Tibial nerve (tissue), 4 donors: Measurements from ENCODE around the gene RAB11FIP3. TPM values are rescaled to one million over a fixed set of nuclear protein-coding genes. Genes with fewer than 3 reads are reported as not detected.

Source experiments
- DNase-seq, 2 donors: peaks; one replicate each; pipeline ENCODE4 v3.0.0-alpha.2; 2019; ENCODE audit warnings: low spot score in 2 of 2
- H3K27ac ChIP-seq, 4 donors: fragments of 200-600 bp; sonication (generic) in 3 of 4; one replicate each; pipeline ENCODE4 v1.5.1; 2017 to 2019; ENCODE audit warnings: mild to moderate bottlenecking in 1 of 4
- H3K27me3 ChIP-seq, 2 donors: fragments of 200-600 bp; sonication (generic) in 1 of 2; one replicate each; pipeline versions ENCODE4 v1.5.1 to v1.6.0; 2017 to 2019
- H3K36me3 ChIP-seq, 3 donors: fragments of 200-600 bp; sonication (generic); one replicate each; pipeline ENCODE4 v1.5.1; 2018 to 2019
- H3K4me1 ChIP-seq, 4 donors: fragments of 200-600 bp; sonication (generic) in 3 of 4; one replicate each; pipeline ENCODE4 v1.5.1; 2017 to 2019
- H3K4me3 ChIP-seq, 4 donors: fragments of 200-600 bp; sonication (generic) in 3 of 4; one replicate each; pipeline ENCODE4 v1.5.1; 2017 to 2019; ENCODE audit warnings: mild to moderate bottlenecking in 1 of 4, moderate library complexity in 1 of 4
- H3K9me3 ChIP-seq, 4 donors: fragments of 200-600 bp; sonication (generic) in 3 of 4; one replicate each; pipeline ENCODE4 v1.5.1; 2017 to 2019
- EP300 ChIP-seq, 2 donors: sonication (generic); formaldehyde crosslinking; IDR thresholded peaks; one replicate each; pipeline ENCODE4 v1.6.1; 2017; ENCODE audit warnings: antibody characterized with exemption in 2 of 2, mild to moderate bottlenecking in 1 of 2
- POLR2A ChIP-seq, 2 donors: fragments of 450-650 bp; IDR thresholded peaks; one replicate each; pipeline ENCODE4 v1.6.1; 2017; ENCODE audit warnings: antibody characterized with exemption in 2 of 2, mild to moderate bottlenecking in 2 of 2, moderate library complexity in 2 of 2
- WGBS, 2 donors: methylation state at CpG; one replicate each; pipeline ENCODE4 v1.1.5; 2018; 5-methylcytosine and 5-hydroxymethylcytosine counted together
- total RNA-seq, 4 donors: library from RNA; depleted of rRNA; stranded (reverse); fragments of >200 nt; gene quantifications; one replicate each; pipeline ENCODE4 v1.1.0, GENCODE V29; 2016
- TF ChIP-seq, protein P1 (sequence below), 5 experiments: fragments of 200-600 bp in 3 of 5; fragments of 450-650 bp in 2 of 5; sonication (generic) in 3 of 5; IDR thresholded peaks; one replicate each; pipeline ENCODE4 v1.5.1; 2016 to 2019; ENCODE audit warnings: antibody characterized with exemption in 5 of 5, mild to moderate bottlenecking in 3 of 5, moderate library complexity in 2 of 5

The RAB11FIP3 gene
- total RNA-seq, 4 donors from 2014 or later = 30.2 to 128 (median 54.6) TPM

DNA sequence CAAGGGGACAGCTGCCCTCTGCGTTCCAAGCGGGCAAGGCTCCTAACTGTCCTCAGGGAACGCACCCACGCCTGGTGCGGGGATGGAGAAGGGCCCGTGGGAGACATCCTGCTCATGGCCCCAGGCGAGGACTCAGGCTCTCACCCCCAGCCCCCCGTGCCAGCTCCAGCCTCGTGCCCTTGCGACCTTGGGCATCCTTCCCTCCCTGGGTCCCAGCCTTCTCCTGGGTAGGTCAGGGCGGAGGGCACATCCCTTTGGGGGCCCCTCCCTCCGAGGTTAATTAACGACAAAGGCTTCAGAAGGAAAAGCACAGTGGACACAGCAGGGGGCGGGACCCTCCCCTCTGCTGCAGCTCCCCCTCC is 46.6 kb upstream of the RAB11FIP3 start:
- H3K9me3 ChIP-seq = no peaks in the 10 kb centered on the region
- no peak overlapping the region for H3K4me3 ChIP-seq
- WGBS, 2 donors = 52 to 80% methylated on average over 12 to 14 of the region's 14 CpGs
- H3K4me1 ChIP-seq = peaks cover 0 to 43% (median 13%) of the 10 kb centered on the region in 4 donors
- no peak overlapping the region for H3K27ac ChIP-seq
- no peak for TF ChIP-seq EP300 (IDR thresholded peaks at IDR 0.05)
- TF ChIP-seq POLR2A (IDR thresholded peaks at IDR 0.05) = no peak
- TF ChIP-seq, protein P1, sequence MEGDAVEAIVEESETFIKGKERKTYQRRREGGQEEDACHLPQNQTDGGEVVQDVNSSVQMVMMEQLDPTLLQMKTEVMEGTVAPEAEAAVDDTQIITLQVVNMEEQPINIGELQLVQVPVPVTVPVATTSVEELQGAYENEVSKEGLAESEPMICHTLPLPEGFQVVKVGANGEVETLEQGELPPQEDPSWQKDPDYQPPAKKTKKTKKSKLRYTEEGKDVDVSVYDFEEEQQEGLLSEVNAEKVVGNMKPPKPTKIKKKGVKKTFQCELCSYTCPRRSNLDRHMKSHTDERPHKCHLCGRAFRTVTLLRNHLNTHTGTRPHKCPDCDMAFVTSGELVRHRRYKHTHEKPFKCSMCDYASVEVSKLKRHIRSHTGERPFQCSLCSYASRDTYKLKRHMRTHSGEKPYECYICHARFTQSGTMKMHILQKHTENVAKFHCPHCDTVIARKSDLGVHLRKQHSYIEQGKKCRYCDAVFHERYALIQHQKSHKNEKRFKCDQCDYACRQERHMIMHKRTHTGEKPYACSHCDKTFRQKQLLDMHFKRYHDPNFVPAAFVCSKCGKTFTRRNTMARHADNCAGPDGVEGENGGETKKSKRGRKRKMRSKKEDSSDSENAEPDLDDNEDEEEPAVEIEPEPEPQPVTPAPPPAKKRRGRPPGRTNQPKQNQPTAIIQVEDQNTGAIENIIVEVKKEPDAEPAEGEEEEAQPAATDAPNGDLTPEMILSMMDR (IDR thresholded peaks at IDR 0.05) = no peak
- peaks cover 0 to 42% (median 8%) of the 10 kb centered on the region in 3 donors for H3K36me3 ChIP-seq
- no peak for DNase-seq
- H3K27me3 ChIP-seq = no peaks in the 10 kb centered on the region

DNA sequence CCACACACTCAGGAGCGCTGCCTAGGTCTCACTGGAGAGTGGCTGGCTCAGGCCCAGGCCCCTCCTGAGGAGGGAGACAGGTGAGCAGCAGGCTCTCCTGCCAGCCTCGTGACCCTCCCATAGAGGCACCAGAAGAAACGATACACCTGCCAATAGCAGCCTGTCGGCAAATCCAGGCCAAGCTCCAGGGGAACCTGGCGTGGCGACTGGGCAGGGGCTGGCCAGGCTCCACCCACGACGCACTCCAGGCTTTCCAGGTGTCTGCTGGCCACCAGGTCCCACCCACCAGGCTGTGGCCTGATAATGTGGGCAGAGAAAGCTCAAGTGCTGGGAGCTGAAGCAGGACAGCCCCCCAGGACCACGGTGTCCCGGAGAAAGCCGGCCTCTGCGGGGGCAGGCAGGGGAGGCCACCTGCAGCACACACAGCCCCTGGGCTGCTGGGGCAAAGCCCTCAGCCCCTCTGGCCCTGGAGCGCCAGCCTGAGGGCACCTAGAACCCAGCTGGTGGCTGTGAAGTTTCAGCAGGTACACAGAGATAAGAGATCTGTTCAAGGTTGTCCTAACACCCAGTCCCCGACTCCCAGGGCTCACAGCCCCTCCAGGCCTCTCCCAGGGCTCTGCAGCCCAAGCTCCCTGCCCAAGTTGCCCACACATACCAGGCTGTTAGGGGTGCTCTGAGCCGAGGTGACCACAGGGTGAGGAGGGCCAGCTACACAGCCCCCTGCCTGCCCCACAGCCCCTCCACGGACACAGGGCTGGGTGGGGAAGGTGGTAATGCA is 46.1 kb upstream of the RAB11FIP3 start:
- H3K36me3 ChIP-seq = peaks cover 0 to 36% (median 2%) of the 10 kb centered on the region in 3 donors
- H3K27me3 ChIP-seq = no peaks in the 10 kb centered on the region
- H3K4me3 ChIP-seq = no peak overlapping the region
- peaks cover 0 to 49% (median 14%) of the 10 kb centered on the region in 4 donors for H3K4me1 ChIP-seq
- H3K27ac ChIP-seq = peak overlapping the region in 1 of 4 donors; percentile 6
- 69 to 93% methylated on average over 8 to 10 of the region's 16 CpGs for WGBS, 2 donors
- no peaks in the 10 kb centered on the region for H3K9me3 ChIP-seq
- no peak for DNase-seq
- TF ChIP-seq, protein P1 (IDR thresholded peaks at IDR 0.05) = no peak
- TF ChIP-seq POLR2A (IDR thresholded peaks at IDR 0.05) = no peak

DNA sequence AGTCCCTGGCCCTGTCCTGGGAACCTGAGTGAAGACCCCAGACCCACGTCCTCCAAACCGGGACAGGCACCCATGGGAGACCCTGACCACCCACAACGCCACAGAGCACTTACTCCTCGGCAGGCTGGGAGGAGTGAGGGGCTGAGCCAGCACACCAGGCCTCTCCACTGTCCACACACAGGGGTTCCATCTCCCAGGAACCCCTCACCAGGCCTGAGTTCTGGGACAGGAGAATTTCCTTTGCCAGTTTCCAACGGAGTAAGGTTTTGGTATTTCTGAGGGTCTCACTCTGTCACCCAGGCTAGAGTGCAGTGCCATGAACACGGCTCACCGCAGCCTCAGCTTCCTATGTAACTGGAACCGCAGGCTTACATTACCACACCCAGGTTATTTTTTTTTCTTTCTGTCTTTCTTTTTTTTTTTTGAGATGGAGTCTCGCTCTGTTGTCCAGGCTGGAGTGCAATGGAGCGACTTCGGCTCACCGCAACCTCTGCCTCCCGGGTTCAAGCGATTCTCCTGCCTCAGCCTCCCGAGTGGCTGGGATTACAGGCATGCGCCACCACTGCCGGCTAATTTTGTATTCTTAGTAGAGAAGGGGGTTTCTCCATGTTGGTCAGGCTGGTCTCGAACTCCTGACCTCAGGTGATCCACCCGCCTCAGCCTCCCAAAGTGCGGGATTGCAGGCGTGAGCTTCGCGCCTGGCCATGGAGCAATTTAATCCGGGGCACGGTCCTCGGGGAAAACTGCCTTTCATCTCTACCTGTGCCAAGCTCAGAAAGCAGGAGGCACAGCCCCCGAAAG is 45.3 kb upstream of the RAB11FIP3 start:
- Histone ChIP-seq H3K4me1 (peaks cover 0 to 49% (median 14%) of the 10 kb centered on the region in 4 donors), H3K4me3 (peak overlapping the region in 3 of 4 donors; percentile 72 to 99 (median 92)), H3K27me3 (no peaks in the 10 kb centered on the region), H3K27ac (peak overlapping the region in 2 of 4 donors; percentile 83 to 86), H3K36me3 (peaks cover 0 to 28% (median 0%) of the 10 kb centered on the region in 3 donors), H3K9me3 (no peaks in the 10 kb centered on the region)
- 77% methylated on average over 24 to 26 of the region's 27 CpGs for WGBS, 2 donors
- no peak for DNase-seq
- TF ChIP-seq, protein P1 (IDR thresholded peaks at IDR 0.05) = no peak
- TF ChIP-seq POLR2A (IDR thresholded peaks at IDR 0.05) (no peak), EP300 (IDR thresholded peaks at IDR 0.05) (no peak)

DNA sequence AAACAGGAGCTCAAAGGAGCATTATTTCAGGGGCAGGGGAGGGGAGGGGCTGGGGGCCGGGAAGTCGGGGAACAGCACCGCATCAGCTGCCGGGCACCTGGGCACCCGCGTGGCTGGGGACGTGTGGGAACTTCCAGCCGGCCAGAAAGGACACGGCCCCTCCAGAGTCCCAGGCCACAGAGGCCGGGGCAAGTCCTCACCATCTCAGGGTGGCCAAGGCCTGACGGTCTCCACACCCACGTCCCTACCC is 44.8 kb upstream of the RAB11FIP3 start:
- peaks cover 0 to 23% (median 0%) of the 10 kb centered on the region in 3 donors for H3K36me3 ChIP-seq
- TF ChIP-seq POLR2A (IDR thresholded peaks at IDR 0.05) = no peak
- TF ChIP-seq EP300 (IDR thresholded peaks at IDR 0.05) = no peak
- TF ChIP-seq, protein P1 (IDR thresholded peaks at IDR 0.05) = no peak
- H3K27me3 ChIP-seq = no peaks in the 10 kb centered on the region
- peak overlapping the region; percentile 72 to 99 (median 88) for H3K4me3 ChIP-seq
- WGBS, 2 donors = 8 to 9% methylated on average over 11 to 12 of the region's 12 CpGs
- H3K9me3 ChIP-seq = no peaks in the 10 kb centered on the region
- H3K27ac ChIP-seq = peak overlapping the region in 3 of 4 donors; percentile 77 to 86 (median 83)
- H3K4me1 ChIP-seq = peaks cover 0 to 49% (median 14%) of the 10 kb centered on the region in 4 donors
- DNase-seq = no peak
